K562 (cell line): ENCODE measurements around the gene SLIRP. TPM values are rescaled to one million over a fixed set of nuclear protein-coding genes. Genes with fewer than 3 reads are reported as not detected.

Experiments
- ATAC-seq: fragments of 200-7000 bp; cut with Tn5 transposase; 3 replicates; pipeline ENCODE4 v1.9.1; 2020; ENCODE audit warnings: moderate library complexity
- BruUV-seq: library from RNA; stranded (reverse); fragments of 400-500 nt; replicated peaks from 2 replicates; lab custom pipeline; 2021; lab: Mats Ljungman, UMichigan
- CTCF ChIA-PET: fragments of 300-600 bp; formaldehyde crosslinking; extraction: SDS; loops from one replicate; lab custom pipeline; 2021; ENCODE audit warnings: low intra/inter-chr PET ratio; lab: Yijun Ruan, JAX
- POLR2A ChIA-PET: fragments of 300-600, 350-650 bp; sonication (Branson Sonifier 250); formaldehyde crosslinking; extraction: SDS; loops from one replicate; lab custom pipeline; 2021; ENCODE audit warnings: antibody characterized with exemption, inconsistent platforms; lab: Yijun Ruan, JAX
- DNase-seq, 4 experiments: peaks; one replicate each; pipeline versions ENCODE4 v3.0.0 to v3.0.0-alpha.2; 2011 to 2018; ENCODE audit warnings: low spot score in 3 of 4, mixed read lengths in 3 of 4; ENCODE audit errors: extremely low read depth in 1 of 4
- FAIRE-seq: peaks from 2 replicates; lab custom pipeline; 2011; peaks lifted over from hg19 to GRCh38; lab: Jason Lieb, UNC
- H2AFZ ChIP-seq: 2 replicates; pipeline ENCODE4 v1.6.0; 2011; ENCODE audit warnings: low read depth, low read length, control low read depth, inconsistent platforms
- H3K27ac ChIP-seq: fragments of 200-600 bp; 3 replicates; pipeline ENCODE4 v1.8.0; 2011; ENCODE audit warnings: low read depth, mild to moderate bottlenecking, control low read depth, inconsistent platforms, low read length, moderate library complexity, mixed read lengths; ENCODE audit errors: extremely low read depth
- H3K27me3 ChIP-seq, 2 experiments: fragments of 300-600 bp in 1 of 2; 2 replicates in 1 of 2; 3 replicates in 1 of 2; pipeline versions ENCODE4 v1.6.0 to v1.8.0; 2011; ENCODE audit warnings: inconsistent platforms in 2 of 2, low read length in 2 of 2, mild to moderate bottlenecking in 1 of 2, mixed read lengths in 1 of 2, moderate library complexity in 1 of 2; ENCODE audit not compliant: control insufficient read depth in 2 of 2, insufficient read depth in 2 of 2
- H3K36me3 ChIP-seq: fragments of 300-600 bp; 3 replicates; pipeline ENCODE4 v1.8.0; 2011; ENCODE audit warnings: mild to moderate bottlenecking, low read length, inconsistent platforms; ENCODE audit not compliant: control insufficient read depth, insufficient read depth
- H3K4me1 ChIP-seq, 2 experiments: fragments of 200-600 bp in 1 of 2; replicated peaks in 1 of 2; 2 replicates in 1 of 2; 3 replicates in 1 of 2; pipeline versions ENCODE4 v1.5.1 to v1.8.0; 2011; ENCODE audit warnings: inconsistent platforms in 2 of 2, low read length in 2 of 2, mild to moderate bottlenecking in 1 of 2, mixed read lengths in 1 of 2, moderate library complexity in 1 of 2; ENCODE audit not compliant: control insufficient read depth in 2 of 2, insufficient read depth in 2 of 2
- H3K4me2 ChIP-seq: 2 replicates; pipeline ENCODE4 v1.6.1; 2011; ENCODE audit warnings: low read length, control low read depth, inconsistent platforms, mixed read lengths; ENCODE audit not compliant: insufficient read depth
- H3K4me3 ChIP-seq: fragments of 200-600 bp; sonication (generic), shearing (Covaris generic); 2 replicates; pipeline ENCODE4 v1.5.1; 2016; ENCODE audit warnings: control low read depth, inconsistent platforms
- H3K79me2 ChIP-seq: fragments of 200-600 bp; 3 replicates; pipeline ENCODE4 v1.8.0; 2011; ENCODE audit warnings: low read length, inconsistent platforms; ENCODE audit not compliant: control insufficient read depth, insufficient read depth
- H3K9ac ChIP-seq, 2 experiments: 2 replicates each; pipeline versions ENCODE4 v1.6.0 to v1.6.1; 2011; ENCODE audit warnings: low read depth in 2 of 2, low read length in 2 of 2, control low read depth in 1 of 2, inconsistent platforms in 1 of 2, mild to moderate bottlenecking in 1 of 2, mixed read lengths in 1 of 2; ENCODE audit not compliant: insufficient read depth in 1 of 2
- H3K9me1 ChIP-seq: one replicate; pipeline ENCODE4 v1.6.0; 2011; ENCODE audit warnings: inconsistent platforms, mild to moderate bottlenecking, low read length, moderate library complexity; ENCODE audit not compliant: control insufficient read depth, insufficient read depth
- H3K9me3 ChIP-seq: replicated peaks from 2 replicates; pipeline ENCODE4 v1.5.1; 2011; ENCODE audit warnings: low read depth, low read length, inconsistent platforms; ENCODE audit not compliant: control insufficient read depth, insufficient read depth
- H4K20me1 ChIP-seq: replicated peaks from 2 replicates; pipeline ENCODE4 v1.6.1; 2011; ENCODE audit warnings: low read length, inconsistent platforms, mixed read lengths; ENCODE audit not compliant: control insufficient read depth, insufficient read depth
- BCL6 ChIP-seq: fragments of 250-450 bp; sonication (Bioruptor Pico); IDR thresholded peaks from 2 replicates; pipeline ENCODE4 v1.4.0; 2020
- CREB3L1 ChIP-seq: fragments of 450-650 bp; IDR thresholded peaks from 2 replicates; pipeline ENCODE4 v1.6.1; 2014; ENCODE audit warnings: low read depth, mild to moderate bottlenecking, moderate library complexity, borderline replicate concordance
- ILF3 ChIP-seq: fragments of 450-650 bp; IDR thresholded peaks from 2 replicates; pipeline ENCODE4 v1.6.1; 2018; ENCODE audit warnings: antibody characterized with exemption, mild to moderate bottlenecking, moderate library complexity, borderline replicate concordance
- NEUROD1 ChIP-seq: fragments of 150-350 bp; IDR thresholded peaks from 2 replicates; pipeline ENCODE4 v1.6.1; 2014; ENCODE audit warnings: borderline replicate concordance, low read length, low read depth; ENCODE audit not compliant: partially characterized antibody
- NFIX ChIP-seq: fragments of 250-450 bp; sonication (Bioruptor Pico); IDR thresholded peaks from 2 replicates; pipeline ENCODE4 v1.4.0; 2020; ENCODE audit warnings: low read depth, mild to moderate bottlenecking, moderate library complexity
- NRF1 ChIP-seq, 2 experiments: fragments of 450-650 bp; IDR thresholded peaks in 1 of 2; conservative IDR thresholded peaks in 1 of 2; 2 replicates each; pipeline ENCODE4 v1.6.1; 2014; ENCODE audit warnings: mild to moderate bottlenecking in 2 of 2
- PRMT5 ChIP-seq: sonication (generic); formaldehyde crosslinking; IDR thresholded peaks from 2 replicates; pipeline ENCODE4 v1.5.0; 2020; ENCODE audit warnings: missing genetic modification reagents
- TSC22D4 ChIP-seq: fragments of 450-650 bp; IDR thresholded peaks from 2 replicates; pipeline ENCODE4 v1.6.1; 2016; ENCODE audit warnings: missing genetic modification characterization, missing biosample characterization, control low read depth
- ZBTB1 ChIP-seq: sonication (generic); formaldehyde crosslinking; IDR thresholded peaks from 2 replicates; pipeline ENCODE4 v1.8.1; 2023; ENCODE audit warnings: missing genetic modification reagents, low read depth, mild to moderate bottlenecking, borderline replicate concordance
- ZNF197 ChIP-seq: fragments of 200-800 bp; sonication (Bioruptor generic); IDR thresholded peaks from 2 replicates; pipeline ENCODE4 v1.6.1; 2016; ENCODE audit warnings: low read depth, missing genetic modification characterization, missing compliant biosample characterization
- ZNF311 ChIP-seq: fragments of 250-450 bp; sonication (Bioruptor Pico); IDR thresholded peaks from 2 replicates; pipeline ENCODE4 v1.4.0; 2020; ENCODE audit warnings: mild to moderate bottlenecking, moderate library complexity
- WGBS: fragments of 100-300 bp; shearing (Covaris generic); methylation state at CpG from one replicate; pipeline ENCODE4 v1.1.6; 2016; ENCODE audit warnings: low coverage, mixed read lengths; ENCODE audit not compliant: insufficient coverage; ENCODE audit errors: missing lambda C conversion rate; 5-methylcytosine and 5-hydroxymethylcytosine counted together
- in situ Hi-C: fragments of 300-500 bp; cut with MboI; formaldehyde crosslinking; loops from 4 replicates; pipeline ENCODE4 v1.15.0; 2018; ENCODE audit warnings: inconsistent platforms, mixed read lengths
- intact Hi-C: fragments of 100-400 bp; cut with micrococcal nuclease; formaldehyde crosslinking; loops from 2 replicates; pipeline ENCODE4 v1.14.2; 2022
- polyA plus RNA-seq, 8 experiments: library from polyadenylated mRNA; depleted of rRNA in 4 of 8; stranded (reverse) in 5 of 8; unstranded in 3 of 8; fragments of >200 nt; fragmentation: Nextera tagmentation in 2 of 8; fragmentation: Illumina TruSeq in 1 of 8; extraction: Ambion mirVana in 2 of 8; extraction: Trizol in 1 of 8; gene quantifications; 2 replicates each; pipeline versions ENCODE4 v1.2.1 to v1.2.3, GENCODE V29; 2011 to 2014; ENCODE audit warnings: inconsistent platforms in 1 of 8, missing spikeins in 1 of 8
- total RNA-seq, 7 experiments: library from RNA; depleted of rRNA in 6 of 7; stranded (reverse); fragments of >200 nt in 6 of 7; fragmentation: Illumina TruSeq in 2 of 7; extraction: Trizol in 2 of 7; gene quantifications; 2 replicates each; pipeline versions ENCODE4 v1.2.1 to v1.2.3, GENCODE V29; 2011 to 2021; ENCODE audit warnings: low replicate concordance in 1 of 7
- TF ChIP-seq, protein P1 (sequence below), 2 experiments: fragments of 200-800 bp in 1 of 2; sonication (Bioruptor generic) in 1 of 2; sonication (generic) in 1 of 2; formaldehyde crosslinking in 1 of 2; IDR thresholded peaks in 1 of 2; conservative IDR thresholded peaks in 1 of 2; 2 replicates each; pipeline versions ENCODE4 v1.5.0 to v1.6.1; 2016 to 2020; ENCODE audit warnings: missing compliant biosample characterization in 1 of 2, missing genetic modification characterization in 1 of 2, missing genetic modification reagents in 1 of 2
- TF ChIP-seq, protein P2 (sequence below): fragments of 450-650 bp; IDR thresholded peaks from 2 replicates; pipeline ENCODE4 v1.6.1; 2016; ENCODE audit warnings: borderline replicate concordance
- TF ChIP-seq, protein P3 (sequence below): fragments of 250-450 bp; sonication (Bioruptor Pico); IDR thresholded peaks from 2 replicates; pipeline ENCODE4 v1.4.0; 2020; ENCODE audit warnings: mild to moderate bottlenecking, moderate library complexity, borderline replicate concordance

SLIRP gene
- total and polyA plus RNA-seq, 9 of the 15 experiments (the other 6 are each of a cell fraction or from before 2014, with no cell fraction given), result 251 to 1,905 (median 491) TPM

- WGBS, result 0% methylated on average over 2 of the region's 2 CpGs
- no peak overlapping the region for H2AFZ ChIP-seq
- H3K36me3 ChIP-seq, result no peaks in the 10 kb centered on the region
- H3K4me2 ChIP-seq, result no peak overlapping the region
- no peaks in the 10 kb centered on the region for H3K27me3 ChIP-seq
- DNase-seq, result no peak
- FAIRE-seq, result no peak
- intact Hi-C loops, result loop anchor here (10.0 kb wide), 2 partner anchors 155 to 305 kb away; no protein-coding TSS in a partner anchor
- no peaks in the 10 kb centered on the region for H3K9me3 ChIP-seq
- H4K20me1 ChIP-seq, result no peaks in the 10 kb centered on the region
- H3K9me1 ChIP-seq, result no peaks in the 10 kb centered on the region
- H3K79me2 ChIP-seq, result no peaks in the 10 kb centered on the region
- no peak for ATAC-seq
- in situ Hi-C loops, result loop anchor here (25.0 kb wide), 1 partner anchor 927 kb away; no protein-coding TSS in a partner anchor
- CTCF ChIA-PET, result no interaction called here
- no peak overlapping the region for H3K27ac ChIP-seq
- H3K4me3 ChIP-seq, result no peak overlapping the region
- no peaks in the 10 kb centered on the region; a peak in 3 of 5 replicates for H3K4me1 ChIP-seq
- POLR2A ChIA-PET, result no interaction called here
- no TSS peak for BruUV-seq
- no peak overlapping the region for H3K9ac ChIP-seq
- TF ChIP-seq, protein P1, sequence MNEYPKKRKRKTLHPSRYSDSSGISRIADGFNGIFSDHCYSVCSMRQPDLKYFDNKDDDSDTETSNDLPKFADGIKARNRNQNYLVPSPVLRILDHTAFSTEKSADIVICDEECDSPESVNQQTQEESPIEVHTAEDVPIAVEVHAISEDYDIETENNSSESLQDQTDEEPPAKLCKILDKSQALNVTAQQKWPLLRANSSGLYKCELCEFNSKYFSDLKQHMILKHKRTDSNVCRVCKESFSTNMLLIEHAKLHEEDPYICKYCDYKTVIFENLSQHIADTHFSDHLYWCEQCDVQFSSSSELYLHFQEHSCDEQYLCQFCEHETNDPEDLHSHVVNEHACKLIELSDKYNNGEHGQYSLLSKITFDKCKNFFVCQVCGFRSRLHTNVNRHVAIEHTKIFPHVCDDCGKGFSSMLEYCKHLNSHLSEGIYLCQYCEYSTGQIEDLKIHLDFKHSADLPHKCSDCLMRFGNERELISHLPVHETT (CRISPR knock-in tag; conservative IDR thresholded peaks at IDR 0.05 in 1 of 2, IDR thresholded peaks at IDR 0.05 in 1 of 2), result no peak
- TF ChIP-seq ZNF311 (CRISPR knock-in tag), result no peak
- TF ChIP-seq, protein P2, sequence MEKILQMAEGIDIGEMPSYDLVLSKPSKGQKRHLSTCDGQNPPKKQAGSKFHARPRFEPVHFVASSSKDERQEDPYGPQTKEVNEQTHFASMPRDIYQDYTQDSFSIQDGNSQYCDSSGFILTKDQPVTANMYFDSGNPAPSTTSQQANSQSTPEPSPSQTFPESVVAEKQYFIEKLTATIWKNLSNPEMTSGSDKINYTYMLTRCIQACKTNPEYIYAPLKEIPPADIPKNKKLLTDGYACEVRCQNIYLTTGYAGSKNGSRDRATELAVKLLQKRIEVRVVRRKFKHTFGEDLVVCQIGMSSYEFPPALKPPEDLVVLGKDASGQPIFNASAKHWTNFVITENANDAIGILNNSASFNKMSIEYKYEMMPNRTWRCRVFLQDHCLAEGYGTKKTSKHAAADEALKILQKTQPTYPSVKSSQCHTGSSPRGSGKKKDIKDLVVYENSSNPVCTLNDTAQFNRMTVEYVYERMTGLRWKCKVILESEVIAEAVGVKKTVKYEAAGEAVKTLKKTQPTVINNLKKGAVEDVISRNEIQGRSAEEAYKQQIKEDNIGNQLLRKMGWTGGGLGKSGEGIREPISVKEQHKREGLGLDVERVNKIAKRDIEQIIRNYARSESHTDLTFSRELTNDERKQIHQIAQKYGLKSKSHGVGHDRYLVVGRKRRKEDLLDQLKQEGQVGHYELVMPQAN, result no peak
- TF ChIP-seq TSC22D4 (tag), result no peak
- no peak for TF ChIP-seq CREB3L1
- no peak for TF ChIP-seq ILF3
- no peak for TF ChIP-seq ZBTB1
- TF ChIP-seq, protein P3, sequence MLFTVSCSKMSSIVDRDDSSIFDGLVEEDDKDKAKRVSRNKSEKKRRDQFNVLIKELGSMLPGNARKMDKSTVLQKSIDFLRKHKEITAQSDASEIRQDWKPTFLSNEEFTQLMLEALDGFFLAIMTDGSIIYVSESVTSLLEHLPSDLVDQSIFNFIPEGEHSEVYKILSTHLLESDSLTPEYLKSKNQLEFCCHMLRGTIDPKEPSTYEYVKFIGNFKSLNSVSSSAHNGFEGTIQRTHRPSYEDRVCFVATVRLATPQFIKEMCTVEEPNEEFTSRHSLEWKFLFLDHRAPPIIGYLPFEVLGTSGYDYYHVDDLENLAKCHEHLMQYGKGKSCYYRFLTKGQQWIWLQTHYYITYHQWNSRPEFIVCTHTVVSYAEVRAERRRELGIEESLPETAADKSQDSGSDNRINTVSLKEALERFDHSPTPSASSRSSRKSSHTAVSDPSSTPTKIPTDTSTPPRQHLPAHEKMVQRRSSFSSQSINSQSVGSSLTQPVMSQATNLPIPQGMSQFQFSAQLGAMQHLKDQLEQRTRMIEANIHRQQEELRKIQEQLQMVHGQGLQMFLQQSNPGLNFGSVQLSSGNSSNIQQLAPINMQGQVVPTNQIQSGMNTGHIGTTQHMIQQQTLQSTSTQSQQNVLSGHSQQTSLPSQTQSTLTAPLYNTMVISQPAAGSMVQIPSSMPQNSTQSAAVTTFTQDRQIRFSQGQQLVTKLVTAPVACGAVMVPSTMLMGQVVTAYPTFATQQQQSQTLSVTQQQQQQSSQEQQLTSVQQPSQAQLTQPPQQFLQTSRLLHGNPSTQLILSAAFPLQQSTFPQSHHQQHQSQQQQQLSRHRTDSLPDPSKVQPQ (CRISPR knock-in tag), result no peak
- no peak for TF ChIP-seq ZNF197
- no peak for TF ChIP-seq BCL6 (CRISPR knock-in tag)
- no peak for TF ChIP-seq PRMT5 (CRISPR knock-in tag)
- no peak for TF ChIP-seq NFIX (CRISPR knock-in tag)
- TF ChIP-seq NEUROD1, result no peak
- no peak for TF ChIP-seq NRF1 (conservative IDR thresholded peaks at IDR 0.05 in 1 of 2, IDR thresholded peaks at IDR 0.05 in 1 of 2)
Measured at GRCh38 chr14:77659831-77660230, 48.1 kb upstream of the SLIRP start.
